Tibial nerve (tissue), 4 donors: ENCODE measurements around the gene F2R.

Source experiments
- EP300 ChIP-seq, 2 donors: sonication (generic); formaldehyde crosslinking; IDR thresholded peaks; one replicate each; pipeline ENCODE4 v1.6.1; 2017; ENCODE audit warnings: antibody characterized with exemption in 2 of 2, mild to moderate bottlenecking in 1 of 2
- POLR2A ChIP-seq, 2 donors: fragments of 450-650 bp; IDR thresholded peaks; one replicate each; pipeline ENCODE4 v1.6.1; 2017; ENCODE audit warnings: antibody characterized with exemption in 2 of 2, mild to moderate bottlenecking in 2 of 2, moderate library complexity in 2 of 2
- TF ChIP-seq, protein P1 (sequence below), 5 experiments: fragments of 200-600 bp in 3 of 5; fragments of 450-650 bp in 2 of 5; sonication (generic) in 3 of 5; IDR thresholded peaks; one replicate each; pipeline ENCODE4 v1.5.1; 2016 to 2019; ENCODE audit warnings: antibody characterized with exemption in 5 of 5, mild to moderate bottlenecking in 3 of 5, moderate library complexity in 2 of 5

- TF ChIP-seq, protein P1, sequence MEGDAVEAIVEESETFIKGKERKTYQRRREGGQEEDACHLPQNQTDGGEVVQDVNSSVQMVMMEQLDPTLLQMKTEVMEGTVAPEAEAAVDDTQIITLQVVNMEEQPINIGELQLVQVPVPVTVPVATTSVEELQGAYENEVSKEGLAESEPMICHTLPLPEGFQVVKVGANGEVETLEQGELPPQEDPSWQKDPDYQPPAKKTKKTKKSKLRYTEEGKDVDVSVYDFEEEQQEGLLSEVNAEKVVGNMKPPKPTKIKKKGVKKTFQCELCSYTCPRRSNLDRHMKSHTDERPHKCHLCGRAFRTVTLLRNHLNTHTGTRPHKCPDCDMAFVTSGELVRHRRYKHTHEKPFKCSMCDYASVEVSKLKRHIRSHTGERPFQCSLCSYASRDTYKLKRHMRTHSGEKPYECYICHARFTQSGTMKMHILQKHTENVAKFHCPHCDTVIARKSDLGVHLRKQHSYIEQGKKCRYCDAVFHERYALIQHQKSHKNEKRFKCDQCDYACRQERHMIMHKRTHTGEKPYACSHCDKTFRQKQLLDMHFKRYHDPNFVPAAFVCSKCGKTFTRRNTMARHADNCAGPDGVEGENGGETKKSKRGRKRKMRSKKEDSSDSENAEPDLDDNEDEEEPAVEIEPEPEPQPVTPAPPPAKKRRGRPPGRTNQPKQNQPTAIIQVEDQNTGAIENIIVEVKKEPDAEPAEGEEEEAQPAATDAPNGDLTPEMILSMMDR (IDR thresholded peaks at IDR 0.05) = no peak
- TF ChIP-seq POLR2A (IDR thresholded peaks at IDR 0.05) (no peak), EP300 (IDR thresholded peaks at IDR 0.05) (no peak)
Measured at GRCh38 chr5:76744632-76745031, 28.7 kb downstream of the F2R start.
